Cardiac septum (tissue), 1 donor: Measurements from ENCODE around the gene SMCO3. TPM values are rescaled to one million over a fixed set of nuclear protein-coding genes. Genes with fewer than 3 reads are reported as not detected.
"Not testable (repeated sequence)": the region's sequence is repeated elsewhere in the genome, so short reads cannot be mapped to it uniquely, and the experiment has no call there.

Experiments
- DNase-seq: peaks from one replicate; pipeline ENCODE4 v3.0.0-alpha.2; 2020; ENCODE audit warnings: low spot score
- intact Hi-C: fragments of 100-400 bp; cut with DNase I; formaldehyde crosslinking; loops from one replicate; pipeline ENCODE4 v1.14.0; 2022
- total RNA-seq: library from RNA; stranded (reverse); fragmentation: NEBNext Ultra II Directional; extraction: Animal tissue kit (Norgen Biotek cat#: 25700); gene quantifications from one replicate; pipeline ENCODE4 v1.2.1, GENCODE V29; 2021
- donor health status: DM: no; HTN: no; CAD: no.

Gene SMCO3
- total RNA-seq, 1 donor from 2014 or later = not detected

DNA sequence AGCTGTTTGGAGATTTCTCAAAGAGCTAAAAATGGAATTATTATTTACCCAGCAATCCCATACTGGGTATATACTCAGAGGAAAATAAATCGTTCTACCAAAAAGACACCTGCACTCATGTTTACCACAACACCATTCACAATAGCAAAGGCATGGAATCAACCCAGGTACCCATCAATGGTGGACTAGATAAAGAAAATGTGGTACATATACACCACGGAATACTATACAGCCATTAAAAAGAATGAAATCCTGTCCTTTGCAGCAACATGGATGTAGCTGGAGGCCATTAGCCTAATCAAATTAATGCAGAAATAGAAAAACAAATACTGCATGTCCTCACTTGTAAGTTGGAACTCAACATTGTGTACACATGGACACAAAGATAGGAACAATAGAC is 48.6 kb downstream of the SMCO3 start:
- intact Hi-C loops = no loop called here
- DNase-seq = no peak

DNA sequence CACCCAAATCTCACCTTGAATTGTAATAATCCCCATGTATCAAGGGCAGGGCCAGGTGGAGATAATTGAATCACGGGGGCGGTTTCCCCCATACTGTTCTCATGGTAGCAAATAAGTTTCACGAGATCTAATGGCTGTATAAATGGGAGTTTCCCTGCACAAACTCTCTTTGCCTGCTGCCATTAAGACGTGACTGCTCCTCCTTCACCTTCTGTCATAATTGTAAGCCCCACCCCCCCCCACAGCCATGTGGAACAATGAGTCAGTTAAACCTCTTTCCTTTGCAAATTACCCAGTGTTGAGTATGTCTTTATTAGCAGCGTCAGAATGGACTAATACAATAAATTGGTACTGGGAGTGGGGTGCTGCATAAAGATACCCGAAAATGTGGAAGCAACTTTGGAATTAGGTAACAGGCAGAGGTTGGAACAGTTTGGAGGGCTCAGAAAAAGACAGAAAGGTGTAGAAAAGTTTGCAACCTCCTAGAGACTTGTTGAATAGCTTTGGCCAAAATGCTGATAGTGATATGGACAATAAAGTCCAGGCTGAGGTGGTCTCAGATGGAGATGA is 54.2 kb downstream of the SMCO3 start:
- intact Hi-C loops, DNase-seq: not testable (repeated sequence)

DNA sequence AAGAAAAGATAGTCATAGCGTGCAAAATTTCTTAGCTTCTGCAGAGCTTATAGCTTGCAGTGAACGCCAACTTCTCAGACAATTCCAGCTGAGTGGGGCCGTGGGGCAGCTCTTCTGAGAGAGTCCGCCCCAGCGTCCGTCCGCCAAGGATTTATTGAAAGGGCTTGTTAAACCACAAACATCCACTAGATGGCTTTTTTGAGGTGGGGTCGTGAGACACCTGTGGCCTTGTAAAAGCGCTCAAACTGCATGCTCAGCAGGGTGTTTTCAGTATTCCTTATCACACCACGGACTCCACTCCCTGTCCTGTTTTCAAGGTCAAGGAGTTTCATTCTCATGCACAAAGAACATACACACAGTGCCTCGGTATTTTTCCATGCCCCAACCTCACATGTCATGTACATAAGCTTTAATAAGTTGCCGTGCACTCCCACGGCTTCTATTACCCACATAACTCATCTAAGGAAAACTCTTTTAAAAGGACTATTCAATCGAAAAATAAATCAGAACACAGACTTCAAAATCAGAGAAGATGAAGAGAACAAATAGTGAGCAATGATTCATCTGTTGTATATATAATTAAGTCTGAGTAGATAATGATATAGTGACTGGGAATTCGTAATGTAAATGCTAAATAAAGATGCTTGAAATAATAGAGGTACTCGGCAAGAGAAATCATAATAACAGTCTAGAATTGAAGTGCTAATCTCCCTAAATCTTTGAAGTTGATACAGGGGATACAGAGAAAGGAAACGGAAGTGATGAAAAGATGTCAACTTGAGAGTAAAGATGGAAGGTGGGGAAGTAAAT is 57.4 kb downstream of the SMCO3 start:
- intact Hi-C loops = no loop called here
- no peak for DNase-seq

Other genes starting within 250 kb of the SMCO3 start
- gene PLBD1, start 246.3 kb downstream of the SMCO3 start, total RNA-seq = 33.8 TPM
- gene GUCY2C, start 117.6 kb downstream of the SMCO3 start, total RNA-seq = not detected
- 51.7 TPM for gene WBP11, start 10.7 kb downstream of the SMCO3 start, total RNA-seq
- gene C12orf60, start 10.5 kb downstream of the SMCO3 start, total RNA-seq = 2.5 TPM
- gene ART4, start 29.3 kb upstream of the SMCO3 start, total RNA-seq = 1.9 TPM
- 677 TPM for gene MGP, start 71.7 kb upstream of the SMCO3 start, total RNA-seq
- gene ERP27, start 124.4 kb upstream of the SMCO3 start, total RNA-seq = 0.11 TPM
- gene ARHGDIB, start 147.4 kb upstream of the SMCO3 start, total RNA-seq = 45.1 TPM
- gene PDE6H, start 158.9 kb upstream of the SMCO3 start, total RNA-seq = not detected